ENCODE results near the gene AHRR.

The AHRR gene

DNA sequence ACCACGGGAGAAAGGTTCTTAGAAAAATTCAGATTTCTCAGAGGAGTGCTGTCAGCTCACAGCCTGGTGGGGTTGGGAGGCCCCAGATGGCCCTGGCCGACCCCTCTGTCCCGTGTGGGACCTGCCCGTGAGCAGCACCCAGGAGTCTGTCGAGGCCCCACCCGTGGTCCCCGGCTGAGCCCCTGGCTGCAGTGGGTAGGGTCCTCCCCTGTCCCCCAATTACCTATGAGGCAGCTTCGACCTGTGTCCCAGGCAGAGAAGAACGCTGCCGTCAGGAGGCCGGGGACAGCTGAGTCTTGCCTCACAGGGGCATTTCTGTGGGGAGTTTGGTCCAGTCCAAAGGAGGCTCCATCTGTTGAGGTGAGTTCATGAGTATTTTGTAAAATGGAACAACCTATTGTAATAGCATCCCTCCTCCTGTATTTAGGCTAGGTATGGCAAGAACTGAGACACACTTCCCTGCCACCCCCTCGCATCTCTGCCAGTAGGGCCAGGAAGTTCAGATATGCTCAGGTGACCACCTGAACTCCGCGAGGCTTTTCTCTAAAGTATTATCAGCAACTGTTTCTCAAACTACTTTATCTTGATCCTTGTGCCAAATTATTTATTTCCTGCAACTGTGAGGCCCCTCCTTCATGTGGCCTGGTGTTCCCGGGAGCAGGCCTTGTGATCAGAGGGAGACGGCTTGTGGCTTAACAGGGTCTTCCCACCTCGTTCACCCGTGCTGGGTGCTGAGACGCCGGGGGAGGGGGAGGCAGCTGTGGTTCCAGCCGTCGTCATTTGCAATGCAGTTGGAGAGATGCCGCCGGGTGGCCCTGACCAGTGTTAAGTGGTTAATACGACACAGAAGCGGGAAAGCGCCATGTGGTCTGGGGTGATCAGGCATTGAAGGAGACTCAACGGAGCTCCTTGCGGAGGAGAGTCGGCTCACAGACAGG, 1.7 kb downstream of the AHRR start:
- H3K4me3 ChIP-seq (ENCODE audit: low read depth, low read length) = peak overlapping the region; percentile 88

DNA sequence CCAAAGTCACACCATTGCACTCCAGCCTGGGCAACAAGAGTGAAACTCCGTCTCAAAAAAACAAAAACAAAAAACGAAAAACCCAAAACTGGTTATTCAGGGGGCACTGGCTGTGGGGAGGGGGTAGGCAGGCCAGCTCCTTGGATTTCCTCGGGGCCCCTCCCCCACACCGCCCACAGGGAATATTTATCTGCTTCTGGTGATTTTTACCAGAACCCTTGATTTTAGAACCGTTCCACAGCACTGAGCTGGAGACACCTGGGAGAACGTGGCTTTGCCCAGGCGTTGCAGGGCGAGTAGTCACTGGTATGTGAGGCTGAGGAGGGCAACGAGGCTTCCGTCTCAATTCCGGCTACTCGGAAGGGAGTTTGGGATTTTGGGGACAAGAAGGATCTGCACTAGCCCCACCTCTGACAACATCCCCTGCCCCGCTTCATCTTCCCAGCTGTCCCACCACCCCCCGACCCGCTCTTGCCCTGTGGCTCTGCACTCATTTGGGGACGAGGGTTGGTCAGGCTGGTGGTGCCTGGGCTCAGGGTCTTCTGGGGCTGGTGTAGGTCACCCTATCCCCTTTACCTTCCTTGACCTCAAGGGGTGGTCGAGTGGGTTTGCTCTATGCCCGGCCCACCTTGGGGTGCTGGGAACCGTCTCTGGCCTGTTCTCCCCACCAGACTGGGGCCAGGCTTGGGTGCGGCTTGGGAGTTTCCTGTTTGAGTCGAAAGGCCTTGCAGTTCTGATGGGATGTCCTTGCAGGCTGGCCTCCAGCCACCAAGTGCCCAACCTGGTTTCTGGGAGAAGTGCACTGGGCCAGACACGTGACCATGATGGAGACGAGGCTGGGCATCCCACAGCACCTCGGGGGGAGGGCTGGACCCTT, 3.5 kb downstream of the AHRR start:
- peak overlapping the region; percentile 16 for H3K4me3 ChIP-seq (ENCODE audit: low read depth, low read length)
- TF ChIP-seq, protein P1, sequence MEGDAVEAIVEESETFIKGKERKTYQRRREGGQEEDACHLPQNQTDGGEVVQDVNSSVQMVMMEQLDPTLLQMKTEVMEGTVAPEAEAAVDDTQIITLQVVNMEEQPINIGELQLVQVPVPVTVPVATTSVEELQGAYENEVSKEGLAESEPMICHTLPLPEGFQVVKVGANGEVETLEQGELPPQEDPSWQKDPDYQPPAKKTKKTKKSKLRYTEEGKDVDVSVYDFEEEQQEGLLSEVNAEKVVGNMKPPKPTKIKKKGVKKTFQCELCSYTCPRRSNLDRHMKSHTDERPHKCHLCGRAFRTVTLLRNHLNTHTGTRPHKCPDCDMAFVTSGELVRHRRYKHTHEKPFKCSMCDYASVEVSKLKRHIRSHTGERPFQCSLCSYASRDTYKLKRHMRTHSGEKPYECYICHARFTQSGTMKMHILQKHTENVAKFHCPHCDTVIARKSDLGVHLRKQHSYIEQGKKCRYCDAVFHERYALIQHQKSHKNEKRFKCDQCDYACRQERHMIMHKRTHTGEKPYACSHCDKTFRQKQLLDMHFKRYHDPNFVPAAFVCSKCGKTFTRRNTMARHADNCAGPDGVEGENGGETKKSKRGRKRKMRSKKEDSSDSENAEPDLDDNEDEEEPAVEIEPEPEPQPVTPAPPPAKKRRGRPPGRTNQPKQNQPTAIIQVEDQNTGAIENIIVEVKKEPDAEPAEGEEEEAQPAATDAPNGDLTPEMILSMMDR (IDR thresholded peaks at IDR 0.05; ENCODE audit: borderline replicate concordance, insufficient read depth, low read depth, low read length) = no peak

More for the DNA sequence above, 1.7 kb downstream of the AHRR start:
- TF ChIP-seq, protein P1 (IDR thresholded peaks at IDR 0.05; ENCODE audit: borderline replicate concordance, insufficient read depth, low read depth, low read length) = no peak

DNA sequence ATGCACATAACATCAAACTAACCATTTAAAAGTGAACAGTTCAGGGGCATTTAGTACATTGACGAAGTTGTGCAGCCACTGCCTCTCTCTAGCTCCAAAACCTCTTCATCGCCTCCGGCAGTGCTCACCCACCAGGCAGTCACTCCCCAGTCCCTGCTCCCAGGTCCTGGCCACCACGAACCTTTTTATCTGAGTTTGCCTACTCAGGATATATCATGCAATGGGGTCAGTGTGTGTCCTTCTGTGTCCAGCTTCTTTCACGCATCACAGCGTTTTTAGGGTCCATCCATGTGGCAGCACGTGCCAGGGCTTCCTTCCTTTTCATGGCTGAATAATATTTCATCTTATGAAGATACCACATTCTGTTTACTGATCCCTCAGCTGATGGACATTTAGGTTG, 4.6 kb downstream of the AHRR start:
- TF ChIP-seq, protein P1 (IDR thresholded peaks at IDR 0.05; ENCODE audit: borderline replicate concordance, insufficient read depth, low read depth, low read length) = no peak
- H3K4me3 ChIP-seq (ENCODE audit: low read depth, low read length) = no peak overlapping the region

DNA sequence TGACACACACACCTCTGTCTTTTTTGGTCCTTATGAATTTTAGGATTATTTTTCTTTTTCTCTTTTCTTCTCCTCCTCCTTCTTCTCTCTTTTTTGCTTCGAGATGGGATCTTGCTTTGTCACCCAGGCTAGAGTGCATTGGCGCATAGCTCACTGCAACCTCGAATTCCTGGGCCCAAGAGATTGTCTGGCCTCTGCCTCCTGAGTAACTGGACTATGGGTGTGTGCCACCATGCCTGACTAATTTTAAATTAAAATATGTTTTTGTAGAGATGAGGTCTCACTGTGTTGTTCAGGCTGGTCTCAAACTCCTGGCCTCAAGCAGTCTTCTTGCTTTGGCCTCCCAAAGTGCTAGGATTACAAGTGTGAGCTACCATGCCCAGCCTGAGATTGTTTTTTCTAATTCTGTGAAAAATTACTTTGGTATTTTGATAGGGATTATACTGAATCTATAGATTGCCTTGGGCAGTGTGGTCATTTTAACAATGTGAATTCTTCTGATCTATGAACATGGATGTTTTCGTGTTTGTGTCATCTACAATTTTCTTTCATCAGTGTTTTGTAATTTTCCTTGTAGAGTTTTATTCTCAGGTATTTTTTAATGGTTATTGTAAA, 7.7 kb downstream of the AHRR start:
- H3K4me3 ChIP-seq (ENCODE audit: low read depth, low read length) = no peak overlapping the region
- TF ChIP-seq, protein P1 (IDR thresholded peaks at IDR 0.05; ENCODE audit: borderline replicate concordance, insufficient read depth, low read depth, low read length) = no peak

DNA sequence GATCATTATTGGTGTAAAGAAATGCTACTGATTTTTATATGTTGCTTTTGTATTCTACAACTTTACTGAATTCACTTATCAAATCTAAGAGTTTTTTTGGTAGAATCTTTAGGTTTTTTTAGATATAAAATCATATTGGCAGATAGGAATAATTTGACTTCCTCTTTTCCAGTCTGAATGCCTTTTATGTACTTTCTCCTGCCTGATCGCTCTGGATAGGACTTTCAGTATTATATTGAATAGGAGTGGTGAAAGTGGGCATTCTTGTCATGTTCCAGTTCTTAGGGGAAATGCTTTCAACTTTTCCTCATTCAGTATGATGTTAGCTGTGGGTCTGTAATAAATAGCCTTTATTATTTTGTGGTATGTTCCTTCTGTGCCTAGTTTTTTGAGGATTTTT, 8.3 kb downstream of the AHRR start:
- TF ChIP-seq, protein P1 (IDR thresholded peaks at IDR 0.05; ENCODE audit: borderline replicate concordance, insufficient read depth, low read depth, low read length) = no peak
- no peak overlapping the region for H3K4me3 ChIP-seq (ENCODE audit: low read depth, low read length)

DNA sequence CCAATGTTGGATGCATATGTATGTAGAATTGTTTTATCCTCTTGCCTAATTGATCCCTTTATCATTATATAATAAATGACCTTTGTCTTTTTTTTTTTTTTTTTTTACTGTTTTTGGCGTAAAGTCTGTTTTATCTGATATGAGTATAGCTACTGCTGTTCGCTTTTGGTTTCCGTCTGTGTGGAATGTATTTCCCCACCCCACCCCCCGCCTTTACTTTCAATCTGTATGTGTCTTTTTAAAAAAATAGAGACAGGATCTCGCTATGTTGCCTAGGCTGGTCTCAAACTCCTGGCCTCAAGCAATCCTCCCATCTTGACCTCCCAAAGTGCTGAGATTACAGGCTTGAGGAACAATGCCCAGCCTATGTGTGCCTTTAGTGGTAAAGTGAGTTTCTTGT, 11.3 kb downstream of the AHRR start:
- TF ChIP-seq, protein P1 (IDR thresholded peaks at IDR 0.05; ENCODE audit: borderline replicate concordance, insufficient read depth, low read depth, low read length) = no peak

More for the DNA sequence above, 11.3 kb downstream of the AHRR start:
- H3K4me3 ChIP-seq (ENCODE audit: low read depth, low read length) = peak overlapping the region; percentile 26
